Activated naive CD4-positive, alpha-beta T cell treated with anti-CD3 and anti-CD28 coated beads for 36 hours (primary cell): ENCODE results near the gene GRIK2. TPM values are rescaled to one million over a fixed set of nuclear protein-coding genes. Genes with fewer than 3 reads are reported as not detected.
"Not testable (repeated sequence)": the region's sequence is repeated elsewhere in the genome, so short reads cannot be mapped to it uniquely, and the experiment has no call there.

Experiments
- CTCF ChIA-PET: fragments of 350-600 bp; sonication (Branson Sonifier 250); formaldehyde crosslinking; loops from one replicate; lab custom pipeline; 2021; ENCODE audit warnings: antibody characterized with exemption; lab: Charles Lee
- DNase-seq: peaks from one replicate; pipeline ENCODE4 v3.0.0-alpha.2; 2020
- H3K27ac Mint-ChIP-seq: one replicate; pipeline ENCODE4 v1.8.0; 2021; ENCODE audit warnings: mild to moderate bottlenecking, mixed read lengths
- H3K27me3 Mint-ChIP-seq: one replicate; pipeline ENCODE4 v1.8.0; 2021; ENCODE audit warnings: low read depth, mixed read lengths
- H3K36me3 Mint-ChIP-seq: one replicate; pipeline ENCODE4 v1.8.0; 2021; ENCODE audit warnings: low read depth, mixed read lengths
- H3K4me1 Mint-ChIP-seq: one replicate; pipeline ENCODE4 v1.8.0; 2021; ENCODE audit warnings: low read depth, mixed read lengths
- H3K4me3 Mint-ChIP-seq: one replicate; pipeline ENCODE4 v1.8.0; 2021; ENCODE audit warnings: mild to moderate bottlenecking, moderate library complexity, mixed read lengths
- H3K9me3 Mint-ChIP-seq: one replicate; pipeline ENCODE4 v1.8.0; 2021; ENCODE audit warnings: mixed read lengths
- intact Hi-C: fragments of 100-400 bp; cut with micrococcal nuclease; formaldehyde crosslinking; loops from one replicate; pipeline ENCODE4 v1.15.1; 2023
- total RNA-seq, 2 experiments: library from RNA; stranded (reverse); gene quantifications; one replicate each; pipeline ENCODE4 v1.2.3, GENCODE V29; 2021

Gene GRIK2
- total RNA-seq, 2 experiments from 2014 or later, result not detected

DNA sequence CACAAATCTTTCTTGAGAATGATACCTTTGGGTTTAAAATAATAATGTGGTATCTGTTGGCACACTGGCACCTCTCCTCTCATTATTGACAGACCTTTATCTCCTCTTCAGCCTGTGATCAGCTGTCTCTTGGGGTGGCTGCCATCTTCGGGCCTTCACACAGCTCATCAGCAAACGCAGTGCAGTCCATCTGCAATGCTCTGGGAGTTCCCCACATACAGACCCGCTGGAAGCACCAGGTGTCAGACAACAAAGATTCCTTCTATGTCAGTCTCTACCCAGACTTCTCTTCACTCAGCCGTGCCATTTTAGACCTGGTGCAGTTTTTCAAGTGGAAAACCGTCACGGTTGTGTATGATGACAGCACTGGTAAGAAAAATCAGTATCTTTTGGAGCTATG is 232.8 kb downstream of the GRIK2 start:
- Mint-ChIP-seq H3K27me3 (no peaks in the 10 kb centered on the region), H3K9me3 (no peaks in the 10 kb centered on the region), H3K36me3 (no peaks in the 10 kb centered on the region), H3K4me1 (no peaks in the 10 kb centered on the region), H3K27ac (no peak overlapping the region), H3K4me3 (no peak overlapping the region)
- intact Hi-C loops, result no loop called here
- CTCF ChIA-PET, result no interaction called here
- DNase-seq, result no peak

DNA sequence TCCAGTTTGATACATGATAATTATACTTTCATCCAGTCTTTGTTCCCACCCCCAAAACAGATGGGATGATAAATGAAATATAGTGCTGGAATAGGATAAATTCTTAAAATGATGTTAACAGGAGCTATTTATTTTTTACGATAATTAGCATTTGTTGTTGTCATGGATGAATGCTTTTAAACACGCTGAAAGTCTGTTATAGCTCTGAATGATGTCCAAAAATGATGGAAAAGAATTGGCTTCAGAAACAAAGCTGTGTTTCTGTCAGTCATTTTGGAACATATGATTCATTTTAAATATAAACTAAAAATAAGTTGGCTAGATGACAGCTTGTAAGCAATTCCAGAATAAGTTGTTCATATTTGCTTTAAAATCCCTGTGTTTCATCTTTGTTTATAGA is 237.4 kb downstream of the GRIK2 start:
- Mint-ChIP-seq H3K4me3 (no peak overlapping the region), H3K27ac (no peak overlapping the region), H3K36me3 (no peaks in the 10 kb centered on the region), H3K9me3 (no peaks in the 10 kb centered on the region), H3K27me3 (no peaks in the 10 kb centered on the region), H3K4me1 (no peaks in the 10 kb centered on the region)
- CTCF ChIA-PET, result no interaction called here
- DNase-seq, result no peak
- intact Hi-C loops, result no loop called here

DNA sequence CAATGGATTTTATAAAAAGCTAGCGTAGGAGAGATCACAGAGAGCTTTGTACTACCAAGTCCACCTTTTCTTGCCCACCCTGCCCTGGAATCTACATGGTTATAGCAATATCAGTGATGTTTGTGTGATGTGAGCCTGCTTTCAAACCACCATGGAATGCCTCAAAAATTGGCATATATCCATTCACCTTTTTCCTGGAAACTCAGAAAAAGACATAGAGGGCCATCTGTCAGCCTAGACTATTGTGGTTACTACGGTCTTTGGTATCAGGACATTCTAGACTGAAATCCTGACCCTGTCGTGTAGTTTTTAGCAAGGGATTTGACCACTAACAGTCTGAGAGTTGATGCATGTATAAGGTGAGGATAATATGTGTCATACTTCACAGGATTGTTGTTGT is 239.6 kb downstream of the GRIK2 start:
- no peaks in the 10 kb centered on the region for H3K36me3 Mint-ChIP-seq
- intact Hi-C loops, result no loop called here
- no peak overlapping the region for H3K4me3 Mint-ChIP-seq
- no peaks in the 10 kb centered on the region for H3K4me1 Mint-ChIP-seq
- no peak overlapping the region for H3K27ac Mint-ChIP-seq
- no peak for DNase-seq
- CTCF ChIA-PET, result no interaction called here
- no peaks in the 10 kb centered on the region for H3K27me3 Mint-ChIP-seq
- peaks cover 4% of the 10 kb centered on the region for H3K9me3 Mint-ChIP-seq

DNA sequence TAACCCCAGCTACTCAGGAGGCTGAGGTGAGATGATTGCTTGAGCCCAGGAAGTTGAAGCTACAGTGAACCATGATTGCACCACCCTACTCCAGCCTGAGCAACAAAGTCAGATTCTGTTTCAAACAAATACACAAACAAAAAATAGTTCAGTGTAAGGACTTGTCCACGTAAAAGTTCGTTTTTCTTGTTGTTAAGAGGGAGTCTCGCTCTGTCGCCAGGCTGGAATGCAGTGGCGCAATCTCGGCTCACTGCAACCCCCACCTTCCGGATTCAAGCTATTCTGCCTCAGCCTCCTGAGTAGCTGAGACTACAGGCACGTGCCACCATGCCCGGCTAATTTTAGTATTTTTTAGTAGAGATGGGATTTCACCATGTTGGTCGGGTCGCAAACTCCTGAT is 245.4 kb downstream of the GRIK2 start:
- H3K36me3 Mint-ChIP-seq, H3K27me3 Mint-ChIP-seq, H3K4me3 Mint-ChIP-seq, DNase-seq, H3K4me1 Mint-ChIP-seq, CTCF ChIA-PET, H3K9me3 Mint-ChIP-seq, H3K27ac Mint-ChIP-seq, intact Hi-C loops: not testable (repeated sequence)

DNA sequence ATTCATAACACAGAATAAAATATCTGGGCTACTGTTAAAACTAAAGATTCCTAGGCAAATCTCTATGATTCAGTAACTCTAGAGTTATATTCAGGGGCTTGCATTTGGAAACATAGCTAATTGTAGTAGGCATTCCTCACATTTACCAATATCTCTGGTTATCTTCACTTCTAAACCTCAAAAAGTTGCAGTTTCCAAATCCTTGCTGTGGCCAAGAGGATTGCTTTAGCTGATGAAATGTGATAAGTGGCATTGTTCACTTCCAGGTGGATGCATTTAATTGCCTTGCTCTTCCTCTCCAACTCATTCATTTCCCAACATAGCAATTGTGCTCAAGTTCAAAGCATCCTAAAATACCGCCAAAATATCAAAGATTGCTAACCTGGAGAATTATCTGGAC is 246.6 kb downstream of the GRIK2 start:
- Mint-ChIP-seq H3K4me1 (no peaks in the 10 kb centered on the region), H3K4me3 (no peak overlapping the region), H3K27me3 (no peaks in the 10 kb centered on the region), H3K9me3 (peaks cover 7% of the 10 kb centered on the region), H3K27ac (no peak overlapping the region), H3K36me3 (no peaks in the 10 kb centered on the region)
- no peak for DNase-seq
- CTCF ChIA-PET, result no interaction called here
- intact Hi-C loops, result no loop called here

DNA sequence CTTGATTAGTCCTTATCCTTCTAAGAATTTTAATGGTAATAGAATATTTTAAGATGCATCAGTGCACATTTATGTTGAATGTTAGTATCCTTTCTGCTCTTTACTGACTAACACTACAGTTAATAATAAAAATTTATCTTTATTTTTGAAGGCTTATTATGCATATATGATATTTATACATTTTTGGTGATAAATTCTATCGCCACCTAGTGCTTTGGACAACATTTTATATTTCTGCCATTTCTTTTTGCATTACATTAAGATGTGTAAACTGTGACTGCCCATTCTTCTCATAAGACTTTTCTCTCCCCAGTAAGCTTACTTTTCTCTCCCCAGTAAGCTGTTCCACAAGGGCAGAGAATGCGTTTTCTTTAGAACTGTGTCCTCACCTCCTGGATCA is 252.3 kb downstream of the GRIK2 start:
- intact Hi-C loops, result no loop called here
- Mint-ChIP-seq H3K27ac (no peak overlapping the region), H3K9me3 (no peaks in the 10 kb centered on the region), H3K36me3 (no peaks in the 10 kb centered on the region), H3K27me3 (no peaks in the 10 kb centered on the region), H3K4me3 (no peak overlapping the region), H3K4me1 (no peaks in the 10 kb centered on the region)
- no peak for DNase-seq
- CTCF ChIA-PET, result no interaction called here

DNA sequence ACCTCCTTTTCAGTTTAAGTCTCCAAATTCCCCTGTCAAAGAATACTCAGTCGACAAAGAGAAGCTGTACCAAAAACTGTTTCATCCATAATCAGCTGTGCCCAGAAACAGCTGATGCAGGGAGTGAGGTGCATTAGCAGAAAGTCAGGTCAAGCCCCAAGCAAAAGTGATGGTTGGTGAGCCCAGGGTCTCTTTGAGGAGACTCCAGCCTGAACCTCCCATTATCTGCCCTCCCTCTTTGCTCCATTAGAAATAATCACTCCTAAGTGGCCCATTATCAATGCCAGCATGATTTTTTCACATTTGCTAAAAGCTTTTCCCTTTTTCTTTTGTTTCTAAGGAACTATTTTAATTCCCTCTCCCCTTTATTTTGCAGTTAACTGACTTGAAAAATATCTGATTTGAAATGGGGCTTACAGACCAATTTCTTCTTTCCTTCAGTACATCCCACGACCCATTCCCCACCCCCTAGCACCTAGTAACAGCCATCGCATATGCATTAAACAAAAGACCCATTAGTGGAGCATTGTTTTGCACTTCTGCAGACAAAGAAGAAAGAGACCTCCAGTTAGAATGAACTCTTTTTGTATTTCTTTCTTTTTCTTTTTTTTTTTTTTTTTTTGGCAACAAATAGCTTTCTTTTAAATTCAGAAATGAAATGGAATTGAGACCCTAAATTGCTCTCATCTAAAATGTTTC is 257.0 kb downstream of the GRIK2 start:
- no peaks in the 10 kb centered on the region for H3K36me3 Mint-ChIP-seq
- no peak for DNase-seq
- no peak overlapping the region for H3K27ac Mint-ChIP-seq
- no peak overlapping the region for H3K4me3 Mint-ChIP-seq
- H3K27me3 Mint-ChIP-seq, result no peaks in the 10 kb centered on the region
- CTCF ChIA-PET, result no interaction called here
- intact Hi-C loops, result no loop called here
- H3K9me3 Mint-ChIP-seq, result peaks cover 7% of the 10 kb centered on the region
- H3K4me1 Mint-ChIP-seq, result no peaks in the 10 kb centered on the region

DNA sequence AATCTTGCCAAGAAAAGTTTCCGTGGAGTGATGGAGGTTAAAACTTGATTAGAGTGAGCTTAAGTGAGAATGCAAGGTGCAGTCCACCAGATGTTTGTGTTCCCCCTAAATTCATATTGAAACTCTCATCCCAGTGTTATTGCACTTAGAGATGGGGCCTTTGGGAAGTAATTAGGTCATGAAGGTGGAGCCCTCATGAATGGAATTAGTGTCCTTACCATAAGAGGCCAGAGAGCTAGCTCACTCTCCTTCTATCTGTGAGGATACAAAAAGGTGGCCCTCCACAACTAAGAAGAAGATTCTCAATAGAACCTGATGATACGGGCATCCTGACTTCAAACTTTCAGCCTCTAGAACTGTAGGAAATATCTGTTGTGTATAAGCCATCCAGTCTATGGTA is 258.6 kb downstream of the GRIK2 start:
- Mint-ChIP-seq H3K27me3 (no peaks in the 10 kb centered on the region), H3K4me3 (no peak overlapping the region), H3K4me1 (no peaks in the 10 kb centered on the region), H3K36me3 (no peaks in the 10 kb centered on the region), H3K27ac (no peak overlapping the region), H3K9me3 (peaks cover 9% of the 10 kb centered on the region)
- DNase-seq, result no peak
- intact Hi-C loops, result no loop called here
- CTCF ChIA-PET, result no interaction called here

DNA sequence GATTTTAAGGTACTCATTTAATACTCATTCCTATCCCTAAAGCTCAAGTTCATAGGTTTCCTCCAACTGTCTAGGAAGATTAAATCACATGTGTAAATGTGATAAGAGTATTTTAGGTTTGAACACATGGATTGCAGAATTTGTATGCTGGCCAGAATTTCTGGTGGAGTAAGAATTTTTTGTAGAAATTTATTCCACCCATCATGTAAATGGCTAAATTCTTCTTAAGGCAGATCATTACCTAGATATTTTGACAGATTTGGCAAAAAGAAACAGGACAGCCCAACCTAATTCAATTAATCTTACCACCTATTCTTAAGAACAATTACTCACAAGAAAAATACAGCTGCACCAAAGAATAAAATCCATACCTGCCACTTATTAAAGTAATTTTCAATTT is 261.6 kb downstream of the GRIK2 start:
- DNase-seq, result no peak
- H3K36me3 Mint-ChIP-seq, result no peaks in the 10 kb centered on the region

DNA sequence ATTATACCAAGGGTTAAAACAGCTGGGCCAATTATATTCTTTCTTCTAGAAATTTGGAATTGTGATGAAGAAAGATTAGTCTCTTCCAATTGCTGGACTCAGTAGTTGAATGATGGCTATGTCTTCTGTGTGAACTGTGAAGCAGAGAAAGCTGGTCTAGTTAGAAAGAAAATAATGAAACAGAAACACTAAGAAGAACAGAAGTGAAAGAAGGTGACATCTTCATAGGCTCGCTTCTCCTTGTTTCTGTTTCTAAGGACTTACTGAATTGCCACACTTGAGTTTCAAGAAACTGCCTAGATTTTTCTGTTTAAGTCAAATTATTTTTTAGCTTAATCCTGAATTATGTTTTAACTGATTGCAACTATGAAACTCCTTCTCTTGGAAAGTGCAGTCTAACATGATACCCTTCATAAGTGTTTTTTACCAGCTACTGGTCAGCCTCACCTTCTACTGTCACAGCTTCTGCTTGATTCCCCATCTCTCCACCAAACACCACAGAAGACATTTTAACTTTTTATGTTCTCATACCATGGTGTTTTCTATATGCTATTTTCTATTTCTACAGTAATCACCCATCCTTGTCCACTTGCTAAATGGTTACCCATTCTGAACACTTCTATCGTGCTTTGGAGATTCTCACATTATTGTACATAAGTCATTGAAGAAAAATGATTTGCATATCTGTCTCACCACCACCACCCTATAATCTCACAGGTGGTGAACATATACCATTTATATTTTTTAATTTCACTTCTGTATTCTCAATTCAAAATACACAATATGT is 268.8 kb downstream of the GRIK2 start:
- Mint-ChIP-seq H3K27ac (no peak overlapping the region), H3K36me3 (no peaks in the 10 kb centered on the region), H3K4me1 (no peaks in the 10 kb centered on the region), H3K27me3 (no peaks in the 10 kb centered on the region), H3K9me3 (peaks cover 5% of the 10 kb centered on the region), H3K4me3 (no peak overlapping the region)
- CTCF ChIA-PET, result no interaction called here
- intact Hi-C loops, result no loop called here
- DNase-seq, result no peak

More for the DNA sequence above, 261.6 kb downstream of the GRIK2 start:
- peaks cover 15% of the 10 kb centered on the region for H3K9me3 Mint-ChIP-seq
- H3K4me1 Mint-ChIP-seq, result no peaks in the 10 kb centered on the region
- CTCF ChIA-PET, result no interaction called here
- intact Hi-C loops, result no loop called here
- no peaks in the 10 kb centered on the region for H3K27me3 Mint-ChIP-seq
- H3K27ac Mint-ChIP-seq, result no peak overlapping the region
- H3K4me3 Mint-ChIP-seq, result no peak overlapping the region

DNA sequence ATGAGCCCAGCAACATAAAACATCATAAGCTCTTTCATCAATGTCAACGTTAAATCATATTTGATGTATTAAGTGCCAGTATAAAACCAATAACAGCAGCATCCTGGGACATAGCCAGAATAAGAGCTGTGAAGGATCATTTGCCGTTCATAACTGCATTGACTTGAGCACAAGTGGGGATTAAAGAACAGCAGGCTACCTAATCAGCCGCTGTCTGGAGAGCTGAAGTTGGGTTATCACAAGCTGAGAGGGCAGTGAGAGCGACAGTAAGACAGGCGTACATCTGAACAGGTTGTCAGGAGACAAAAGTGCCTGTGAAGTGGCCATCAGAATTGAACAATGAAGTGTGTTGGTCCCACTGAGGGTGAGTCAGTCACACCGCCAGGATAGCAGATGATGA is 269.6 kb downstream of the GRIK2 start:
- CTCF ChIA-PET, result no interaction called here
- H3K36me3 Mint-ChIP-seq, result no peaks in the 10 kb centered on the region
- no peak overlapping the region for H3K4me3 Mint-ChIP-seq
- peaks cover 4% of the 10 kb centered on the region for H3K9me3 Mint-ChIP-seq
- H3K27ac Mint-ChIP-seq, result no peak overlapping the region
- no peak for DNase-seq
- intact Hi-C loops, result no loop called here
- no peaks in the 10 kb centered on the region for H3K27me3 Mint-ChIP-seq
- H3K4me1 Mint-ChIP-seq, result no peaks in the 10 kb centered on the region

DNA sequence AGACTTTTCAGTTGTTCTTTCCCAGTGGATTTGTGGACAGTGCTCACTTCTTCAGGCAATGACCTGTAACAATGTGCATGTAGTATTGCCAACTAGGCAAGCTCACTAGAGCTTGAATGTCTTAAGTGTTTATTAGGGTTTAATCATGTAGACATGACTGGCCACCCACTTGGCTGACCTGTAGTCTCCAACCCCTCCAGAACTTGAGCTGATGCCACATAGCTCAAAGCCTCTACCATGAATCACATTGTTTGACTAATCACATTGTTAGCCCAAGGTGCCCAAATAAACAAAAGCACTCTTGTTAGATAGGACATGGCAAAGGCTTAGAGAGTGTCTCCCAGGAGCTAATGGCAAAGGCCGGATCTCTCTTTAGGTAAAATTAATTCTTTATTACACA is 272.7 kb downstream of the GRIK2 start:
- Mint-ChIP-seq H3K4me1 (no peaks in the 10 kb centered on the region), H3K36me3 (no peaks in the 10 kb centered on the region), H3K9me3 (no peaks in the 10 kb centered on the region), H3K27me3 (no peaks in the 10 kb centered on the region), H3K4me3 (no peak overlapping the region), H3K27ac (no peak overlapping the region)
- CTCF ChIA-PET, result no interaction called here
- no peak for DNase-seq
- intact Hi-C loops, result no loop called here

DNA sequence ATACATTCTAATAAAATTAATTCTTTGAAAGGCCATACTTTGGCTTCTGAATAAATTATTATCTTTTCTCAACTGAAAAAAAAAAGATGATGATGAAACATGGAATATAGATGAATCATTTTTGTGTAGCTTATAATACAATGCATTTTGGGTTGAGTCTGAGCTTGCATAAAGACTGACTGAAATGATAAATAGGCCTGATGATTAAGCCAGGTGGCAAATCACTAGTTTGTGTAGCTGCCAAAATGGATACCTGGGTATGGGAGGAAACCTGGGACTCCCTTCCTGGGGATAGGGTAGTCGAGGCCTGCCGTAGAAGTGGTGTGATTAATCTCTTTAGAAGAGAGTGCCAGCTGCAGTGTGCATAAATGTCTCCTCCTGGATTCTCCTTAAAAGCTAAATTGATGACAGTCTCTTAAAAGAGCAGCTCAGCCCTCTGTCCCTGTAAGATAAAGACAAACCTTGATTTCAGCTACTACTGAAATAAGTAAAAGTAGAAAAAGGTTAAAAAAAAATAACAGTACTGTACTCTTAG is 275.1 kb downstream of the GRIK2 start:
- Mint-ChIP-seq H3K9me3 (no peaks in the 10 kb centered on the region), H3K36me3 (no peaks in the 10 kb centered on the region), H3K27me3 (no peaks in the 10 kb centered on the region), H3K4me1 (no peaks in the 10 kb centered on the region), H3K27ac (no peak overlapping the region), H3K4me3 (no peak overlapping the region)
- intact Hi-C loops, result no loop called here
- no peak for DNase-seq
- CTCF ChIA-PET, result no interaction called here
